ENCODE measurements around the gene AQP7. TPM values are rescaled to one million over a fixed set of nuclear protein-coding genes. Genes with fewer than 3 reads are reported as not detected.
"Not testable (repeated sequence)": the region's sequence is repeated elsewhere in the genome, so short reads cannot be mapped to it uniquely, and the experiment has no call there.

The AQP7 gene
- polyA plus RNA-seq, 1 of the 3 experiments (the other 2 are of a cell fraction): 0.05 TPM

DNA sequence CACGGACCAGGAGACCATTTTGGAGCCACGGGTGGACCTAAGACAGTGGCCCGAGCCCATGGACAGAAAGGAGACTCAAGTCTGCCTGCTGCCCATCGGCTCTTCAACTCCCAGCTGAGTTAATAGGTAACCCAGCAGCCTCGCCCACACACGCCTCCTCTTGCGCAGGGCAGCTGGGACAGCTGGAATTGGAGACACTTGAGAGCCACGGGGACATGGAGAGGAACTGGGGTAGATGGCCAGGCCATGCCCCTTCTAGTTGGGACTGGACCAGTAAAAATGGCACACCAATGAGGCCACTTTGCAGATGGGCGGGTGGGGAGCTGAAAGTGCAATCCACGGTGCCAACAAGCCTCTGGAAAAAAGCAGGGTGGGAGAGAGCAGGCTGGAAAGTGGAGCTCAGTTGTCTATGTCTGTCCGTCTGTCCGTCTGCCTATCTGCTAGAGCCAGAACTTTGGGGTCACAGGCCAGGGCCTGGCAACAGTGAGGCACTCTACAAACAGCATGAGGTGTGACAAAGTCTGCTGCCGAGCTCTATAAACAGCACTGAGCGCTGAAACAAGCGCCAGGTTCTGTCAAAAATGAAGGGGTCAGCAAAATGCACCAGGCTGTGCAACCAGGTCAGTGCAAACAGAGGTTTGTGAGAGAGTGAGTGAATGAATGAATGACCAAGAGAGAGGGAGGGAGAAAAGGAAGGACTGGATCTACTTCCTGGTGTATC is 7.0 kb downstream of the AQP7 start:
- H3K4me2 ChIP-seq; H3K79me2 ChIP-seq (ENCODE audit: insufficient read depth); H2AFZ ChIP-seq (ENCODE audit: low read depth); H3F3A ChIP-seq (replicated peaks; ENCODE audit: insufficient read depth); H3K27me3 ChIP-seq (ENCODE audit: insufficient read depth); H3K36me3 ChIP-seq (replicated peaks in 1 of 2; ENCODE audit: control insufficient read depth in 1 of 2, insufficient read depth in 2 of 2, low read length in 1 of 2); POLR2A ChIA-PET; H3K9me2 ChIP-seq; H3K27ac ChIP-seq (ENCODE audit: low read depth in 2 of 2, low read length in 1 of 2); H3K4me1 ChIP-seq (ENCODE audit: control insufficient read depth in 1 of 2, insufficient read depth in 2 of 2, low read depth in 1 of 2, low read length in 1 of 2); DNase-seq; H3K4me3 ChIP-seq (ENCODE audit: low read depth in 2 of 2, low read length in 1 of 2); H3K9me3 ChIP-seq; H4K20me1 ChIP-seq (ENCODE audit: insufficient read depth); H3K9ac ChIP-seq: not testable (repeated sequence)
- WGBS (ENCODE audit: low lambda C conversion rate): 79% methylated on average over 15 of the region's 15 CpGs
- CTCF ChIA-PET: interaction anchor here (2.4 kb wide), 1 partner anchor 21 kb away, joined by 8 read pairs; no protein-coding TSS in a partner anchor

DNA sequence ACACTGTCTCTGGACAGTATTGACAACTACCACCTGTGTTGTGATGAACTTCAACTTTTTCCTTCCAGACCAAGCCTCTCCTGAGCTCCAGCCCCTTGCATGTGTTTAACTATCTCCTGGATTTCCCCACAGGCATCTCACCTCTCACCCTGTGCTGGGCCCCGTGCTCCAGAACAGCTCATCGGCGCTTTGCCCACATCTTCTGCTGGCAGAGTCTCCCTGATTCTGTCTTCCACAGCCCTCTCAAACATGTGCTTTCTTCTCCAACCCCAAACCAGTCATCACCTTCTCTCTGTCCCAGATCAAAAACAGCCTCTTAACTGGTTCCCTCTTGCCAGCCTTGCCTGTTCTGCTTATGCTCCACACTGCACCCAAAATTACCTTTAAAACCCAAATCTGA is 8.4 kb downstream of the AQP7 start:
- POLR2A ChIA-PET: not testable (repeated sequence)
- WGBS (ENCODE audit: low lambda C conversion rate): 91% methylated on average over 3 of the region's 3 CpGs
- CTCF ChIA-PET: interaction anchor here (1.5 to 2.4 kb wide), 2 partner anchors 19 to 73 kb away, joined by 4 to 8 read pairs; no protein-coding TSS in a partner anchor

DNA sequence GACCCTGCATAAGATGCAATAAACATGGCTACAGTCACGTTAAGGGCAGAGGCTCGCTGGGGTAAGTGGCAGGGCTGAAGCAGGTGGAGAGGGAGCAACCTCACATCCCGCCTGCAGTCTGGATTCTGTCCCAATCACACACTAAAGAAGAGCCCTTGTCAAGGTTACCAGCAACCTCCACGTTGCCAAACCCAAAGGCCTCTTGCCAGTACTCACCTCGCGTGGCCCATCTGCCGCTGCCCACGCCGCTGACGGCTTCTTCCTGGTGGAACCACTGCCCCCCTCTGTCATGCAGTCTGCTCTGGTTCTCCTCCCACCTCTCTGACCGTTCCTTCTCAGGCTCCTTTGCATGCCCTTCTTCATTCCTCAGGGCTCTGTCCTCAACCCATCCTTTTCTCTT is 8.8 kb downstream of the AQP7 start:
- WGBS (ENCODE audit: low lambda C conversion rate): 84% methylated on average over 11 of the region's 11 CpGs
- CTCF ChIA-PET: interaction anchor here (1.5 to 2.5 kb wide), 3 partner anchors 19 to 73 kb away, joined by 4 to 17 read pairs (median 8); no protein-coding TSS in a partner anchor
- no peaks in the 10 kb centered on the region for H3K9me2 ChIP-seq
- H3K4me3 ChIP-seq (ENCODE audit: low read depth in 2 of 2, low read length in 1 of 2): no peak overlapping the region
- no peaks in the 10 kb centered on the region for H3K9me3 ChIP-seq
- H4K20me1 ChIP-seq (ENCODE audit: insufficient read depth): no peaks in the 10 kb centered on the region
- H3K79me2 ChIP-seq (ENCODE audit: insufficient read depth): no peaks in the 10 kb centered on the region
- POLR2A ChIA-PET: no interaction called here
- H3K36me3 ChIP-seq (replicated peaks in 1 of 2; ENCODE audit: control insufficient read depth in 1 of 2, insufficient read depth in 2 of 2, low read length in 1 of 2): no peaks in the 10 kb centered on the region
- TF ChIP-seq CHD2 (IDR thresholded peaks at IDR 0.05; ENCODE audit: low read length, partially characterized antibody): no peak
- TF ChIP-seq, protein P1, sequence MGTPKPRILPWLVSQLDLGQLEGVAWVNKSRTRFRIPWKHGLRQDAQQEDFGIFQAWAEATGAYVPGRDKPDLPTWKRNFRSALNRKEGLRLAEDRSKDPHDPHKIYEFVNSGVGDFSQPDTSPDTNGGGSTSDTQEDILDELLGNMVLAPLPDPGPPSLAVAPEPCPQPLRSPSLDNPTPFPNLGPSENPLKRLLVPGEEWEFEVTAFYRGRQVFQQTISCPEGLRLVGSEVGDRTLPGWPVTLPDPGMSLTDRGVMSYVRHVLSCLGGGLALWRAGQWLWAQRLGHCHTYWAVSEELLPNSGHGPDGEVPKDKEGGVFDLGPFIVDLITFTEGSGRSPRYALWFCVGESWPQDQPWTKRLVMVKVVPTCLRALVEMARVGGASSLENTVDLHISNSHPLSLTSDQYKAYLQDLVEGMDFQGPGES (IDR thresholded peaks at IDR 0.05; ENCODE audit: low read depth, low read length): no peak
- no peak for DNase-seq
- peaks cover 8% of the 10 kb centered on the region for H3F3A ChIP-seq (replicated peaks; ENCODE audit: insufficient read depth)
- H3K4me2 ChIP-seq: no peak overlapping the region
- no peak overlapping the region for H3K9ac ChIP-seq
- no peak overlapping the region for H3K27ac ChIP-seq (ENCODE audit: low read depth in 2 of 2, low read length in 1 of 2)
- H2AFZ ChIP-seq (ENCODE audit: low read depth): no peak overlapping the region
- no peaks in the 10 kb centered on the region for H3K27me3 ChIP-seq (ENCODE audit: insufficient read depth)
- peaks cover 2 to 6% of the 10 kb centered on the region in 2 experiments; a peak in 2 of 4 replicates for H3K4me1 ChIP-seq (ENCODE audit: control insufficient read depth in 1 of 2, insufficient read depth in 2 of 2, low read depth in 1 of 2, low read length in 1 of 2)

More for the DNA sequence above, 8.4 kb downstream of the AQP7 start:
- not testable (repeated sequence) for H3K36me3 ChIP-seq (replicated peaks in 1 of 2; ENCODE audit: control insufficient read depth in 1 of 2, insufficient read depth in 2 of 2, low read length in 1 of 2); H3K27ac ChIP-seq (ENCODE audit: low read depth in 2 of 2, low read length in 1 of 2); H3K9me3 ChIP-seq; H3K79me2 ChIP-seq (ENCODE audit: insufficient read depth); H2AFZ ChIP-seq (ENCODE audit: low read depth); H3K9me2 ChIP-seq; H3K27me3 ChIP-seq (ENCODE audit: insufficient read depth); H3K4me3 ChIP-seq (ENCODE audit: low read depth in 2 of 2, low read length in 1 of 2); H3K9ac ChIP-seq; H4K20me1 ChIP-seq (ENCODE audit: insufficient read depth); H3F3A ChIP-seq (replicated peaks; ENCODE audit: insufficient read depth); H3K4me2 ChIP-seq; DNase-seq; H3K4me1 ChIP-seq (ENCODE audit: control insufficient read depth in 1 of 2, insufficient read depth in 2 of 2, low read depth in 1 of 2, low read length in 1 of 2)

DNA sequence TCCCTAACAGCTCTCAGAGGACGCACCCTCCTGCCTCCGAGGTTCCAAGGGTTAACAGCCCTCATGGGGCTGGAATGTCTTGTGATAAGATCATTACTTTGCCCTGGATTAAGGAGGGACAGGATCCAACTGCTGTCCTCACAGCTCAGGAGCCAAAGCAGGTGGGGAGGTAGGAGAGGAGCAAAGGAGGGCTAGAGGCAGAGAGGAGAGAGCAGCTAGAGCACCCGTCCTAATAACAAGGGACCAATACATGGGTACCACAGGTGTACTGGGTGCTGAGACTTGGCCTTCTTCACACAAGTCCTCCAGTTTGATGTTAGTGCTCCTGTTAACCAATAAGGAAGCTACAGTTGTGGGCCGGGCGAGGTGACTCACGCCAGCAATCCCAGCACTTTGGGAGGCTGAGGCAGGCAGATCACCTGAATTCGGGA is 9.8 kb downstream of the AQP7 start:
- 82% methylated on average over 7 of the region's 7 CpGs for WGBS (ENCODE audit: low lambda C conversion rate)
- H3K79me2 ChIP-seq (ENCODE audit: insufficient read depth); H3K9me3 ChIP-seq; H4K20me1 ChIP-seq (ENCODE audit: insufficient read depth); H3K27ac ChIP-seq (ENCODE audit: low read depth in 2 of 2, low read length in 1 of 2); H3K4me3 ChIP-seq (ENCODE audit: low read depth in 2 of 2, low read length in 1 of 2); POLR2A ChIA-PET; H3F3A ChIP-seq (replicated peaks; ENCODE audit: insufficient read depth); H3K27me3 ChIP-seq (ENCODE audit: insufficient read depth); H3K9ac ChIP-seq; H3K36me3 ChIP-seq (replicated peaks in 1 of 2; ENCODE audit: control insufficient read depth in 1 of 2, insufficient read depth in 2 of 2, low read length in 1 of 2); H2AFZ ChIP-seq (ENCODE audit: low read depth); DNase-seq; H3K4me1 ChIP-seq (ENCODE audit: control insufficient read depth in 1 of 2, insufficient read depth in 2 of 2, low read depth in 1 of 2, low read length in 1 of 2); H3K9me2 ChIP-seq: not testable (repeated sequence)
- H3K4me2 ChIP-seq: 0 out of 2 replicates have a peak overlapping the region, but pooled peaks have one; percentile 11
- CTCF ChIA-PET: interaction anchor here (1.1 to 2.5 kb wide), 4 partner anchors 10 to 74 kb away, joined by 3 to 17 read pairs (median 4); partner anchors contain the start of gene AQP7

Data from SK-N-SH (cell line).